ENCODE results near the gene ZNF320.

DNA sequence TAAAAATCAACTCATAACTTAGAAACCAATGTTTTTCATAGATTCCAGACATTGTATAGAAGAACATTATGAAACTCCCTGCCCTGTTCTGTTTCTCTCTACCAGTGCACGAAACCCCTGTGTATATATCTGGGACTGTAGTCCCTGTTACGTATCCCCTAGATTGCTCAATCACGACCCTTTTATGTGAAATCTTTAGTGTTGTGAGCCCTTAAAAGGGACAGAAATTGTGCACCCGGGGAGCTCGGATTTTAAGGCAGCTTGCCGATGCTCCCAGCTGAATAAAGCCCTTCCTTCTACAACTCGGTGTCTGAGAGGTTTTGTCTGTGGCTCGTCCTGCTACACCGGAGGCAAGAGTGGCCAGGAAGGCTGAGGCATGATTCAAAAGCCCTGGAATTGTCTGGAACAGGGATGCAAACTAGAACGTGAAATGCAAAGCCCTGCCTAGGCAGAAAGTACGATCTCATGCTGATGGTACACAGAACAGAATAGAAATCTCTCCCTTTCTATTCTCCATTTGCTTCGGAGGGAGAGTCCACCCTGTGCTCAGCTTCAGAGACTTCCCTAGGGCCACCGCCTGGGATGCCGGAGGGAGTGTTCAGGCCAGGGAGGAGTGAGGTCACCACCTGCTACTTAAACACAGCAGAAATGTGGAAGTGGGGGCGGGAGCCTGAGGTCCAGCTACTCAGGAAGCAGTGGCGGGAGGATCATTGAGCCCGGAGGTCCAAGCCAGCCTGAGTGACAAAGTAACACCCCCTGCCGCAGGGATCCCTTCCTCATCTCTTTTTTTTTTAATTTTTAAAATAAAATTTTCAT is 26.6 kb upstream of the ZNF320 start:
- TF ChIP-seq, protein P1, sequence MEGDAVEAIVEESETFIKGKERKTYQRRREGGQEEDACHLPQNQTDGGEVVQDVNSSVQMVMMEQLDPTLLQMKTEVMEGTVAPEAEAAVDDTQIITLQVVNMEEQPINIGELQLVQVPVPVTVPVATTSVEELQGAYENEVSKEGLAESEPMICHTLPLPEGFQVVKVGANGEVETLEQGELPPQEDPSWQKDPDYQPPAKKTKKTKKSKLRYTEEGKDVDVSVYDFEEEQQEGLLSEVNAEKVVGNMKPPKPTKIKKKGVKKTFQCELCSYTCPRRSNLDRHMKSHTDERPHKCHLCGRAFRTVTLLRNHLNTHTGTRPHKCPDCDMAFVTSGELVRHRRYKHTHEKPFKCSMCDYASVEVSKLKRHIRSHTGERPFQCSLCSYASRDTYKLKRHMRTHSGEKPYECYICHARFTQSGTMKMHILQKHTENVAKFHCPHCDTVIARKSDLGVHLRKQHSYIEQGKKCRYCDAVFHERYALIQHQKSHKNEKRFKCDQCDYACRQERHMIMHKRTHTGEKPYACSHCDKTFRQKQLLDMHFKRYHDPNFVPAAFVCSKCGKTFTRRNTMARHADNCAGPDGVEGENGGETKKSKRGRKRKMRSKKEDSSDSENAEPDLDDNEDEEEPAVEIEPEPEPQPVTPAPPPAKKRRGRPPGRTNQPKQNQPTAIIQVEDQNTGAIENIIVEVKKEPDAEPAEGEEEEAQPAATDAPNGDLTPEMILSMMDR (IDR thresholded peaks at IDR 0.05): no peak
- no peak for TF ChIP-seq EZH2 (IDR thresholded peaks at IDR 0.05)

Measured in neural progenitor cell (in vitro differentiated cells).